Astrocyte (in vitro differentiated cells and primary cell): ENCODE measurements around the gene GDF11. TPM values are rescaled to one million over a fixed set of nuclear protein-coding genes. Genes with fewer than 3 reads are reported as not detected.

ENCODE experiments used
- DNase-seq: peaks from one replicate; pipeline ENCODE4 v3.0.0-alpha.2; 2010; ENCODE audit warnings: low read depth
- FAIRE-seq: peaks from 2 replicates; lab custom pipeline; 2011; peaks lifted over from hg19 to GRCh38; lab: Jason Lieb, UNC
- H2AFZ ChIP-seq: 2 replicates; pipeline ENCODE4 v1.6.0; 2012; ENCODE audit warnings: low read depth, low read length, inconsistent platforms
- H3K27ac ChIP-seq: 2 replicates; pipeline ENCODE4 v1.5.1; 2011; ENCODE audit warnings: low read depth, low read length, inconsistent platforms
- H3K27me3 ChIP-seq: 2 replicates; pipeline ENCODE4 v1.6.0; 2011; ENCODE audit warnings: low read length, inconsistent platforms; ENCODE audit not compliant: insufficient read depth
- H3K36me3 ChIP-seq: 2 replicates; pipeline ENCODE4 v1.5.1; 2011; ENCODE audit warnings: low read length, inconsistent platforms; ENCODE audit not compliant: insufficient read depth
- H3K4me1 ChIP-seq: 2 replicates; pipeline ENCODE4 v1.5.1; 2011; ENCODE audit warnings: low read length, inconsistent platforms; ENCODE audit not compliant: insufficient read depth
- H3K4me2 ChIP-seq: 2 replicates; pipeline ENCODE4 v1.6.0; 2012; ENCODE audit warnings: low read length, inconsistent platforms
- H3K4me3 ChIP-seq: 2 replicates; pipeline ENCODE4 v1.5.1; 2011; ENCODE audit warnings: low read depth, mild to moderate bottlenecking, low read length, inconsistent platforms; ENCODE audit not compliant: insufficient read depth
- H3K79me2 ChIP-seq: 2 replicates; pipeline ENCODE4 v1.6.0; 2012; ENCODE audit warnings: mild to moderate bottlenecking, low read length, inconsistent platforms; ENCODE audit not compliant: insufficient read depth
- H3K9ac ChIP-seq: 2 replicates; pipeline ENCODE4 v1.6.0; 2012; ENCODE audit warnings: mild to moderate bottlenecking, low read length, inconsistent platforms
- H3K9me3 ChIP-seq: 2 replicates; pipeline ENCODE4 v1.5.1; 2012; ENCODE audit warnings: low read depth, mild to moderate bottlenecking, low read length, inconsistent platforms; ENCODE audit not compliant: insufficient read depth
- H4K20me1 ChIP-seq: 2 replicates; pipeline ENCODE4 v1.6.0; 2012; ENCODE audit warnings: low read length, inconsistent platforms; ENCODE audit not compliant: insufficient read depth
- H3K27ac Mint-ChIP-seq: one replicate; pipeline ENCODE4 v1.8.0; 2021; ENCODE audit warnings: mild to moderate bottlenecking, mixed read lengths; ENCODE audit not compliant: unreplicated experiment
- H3K27me3 Mint-ChIP-seq: one replicate; pipeline ENCODE4 v1.8.0; 2021; ENCODE audit warnings: low read depth, mixed read lengths; ENCODE audit not compliant: unreplicated experiment
- H3K36me3 Mint-ChIP-seq: one replicate; pipeline ENCODE4 v1.8.0; 2021; ENCODE audit warnings: low read depth, mixed read lengths; ENCODE audit not compliant: unreplicated experiment
- H3K4me1 Mint-ChIP-seq: one replicate; pipeline ENCODE4 v1.8.0; 2021; ENCODE audit warnings: low read depth, mixed read lengths; ENCODE audit not compliant: unreplicated experiment
- H3K4me3 Mint-ChIP-seq: one replicate; pipeline ENCODE4 v1.8.0; 2021; ENCODE audit warnings: mild to moderate bottlenecking, moderate library complexity, mixed read lengths; ENCODE audit not compliant: unreplicated experiment
- H3K9me3 Mint-ChIP-seq: one replicate; pipeline ENCODE4 v1.8.0; 2021; ENCODE audit warnings: mild to moderate bottlenecking, mixed read lengths; ENCODE audit not compliant: unreplicated experiment
- EZH2 ChIP-seq: IDR thresholded peaks from 2 replicates; pipeline ENCODE4 v1.6.1; 2012; ENCODE audit warnings: mild to moderate bottlenecking, low read length, inconsistent platforms; ENCODE audit not compliant: insufficient read depth
- total RNA-seq: library from RNA; stranded (reverse); gene quantifications from 2 replicates; pipeline ENCODE4 v1.2.1, GENCODE V29; 2021
- TF ChIP-seq, protein P1 (sequence below): IDR thresholded peaks from 2 replicates; pipeline ENCODE4 v1.5.1; 2011; ENCODE audit warnings: low read depth, mild to moderate bottlenecking, inconsistent platforms, low read length, moderate library complexity; ENCODE audit not compliant: insufficient read depth

Gene GDF11
- total RNA-seq, 1 donor from 2014 or later: 28.9 TPM

- H3K27me3 Mint-ChIP-seq: peaks cover 16% of the 10 kb centered on the region
- Histone ChIP-seq H3K27ac (peak within 1 kb of the TSS; percentile 92), H3K4me3 (peak within 1 kb of the TSS; percentile 78), H3K36me3 (no peaks in the 10 kb centered on the region), H3K4me1 (peaks cover 68% of the 10 kb centered on the region), H3K9me3 (no peaks in the 10 kb centered on the region), H3K4me2 (peak within 1 kb of the TSS; percentile 87), H3K79me2 (no peaks in the 10 kb centered on the region), H3K9ac (peak within 1 kb of the TSS; percentile 88), H2AFZ (peak within 1 kb of the TSS; percentile 94), H3K27me3 (no peaks in the 10 kb centered on the region), H4K20me1 (peaks cover 3% of the 10 kb centered on the region)
- no peaks in the 10 kb centered on the region for H3K36me3 Mint-ChIP-seq
- H3K9me3 Mint-ChIP-seq: no peaks in the 10 kb centered on the region
- H3K4me1 Mint-ChIP-seq: peaks cover 43% of the 10 kb centered on the region
- no peak for FAIRE-seq
- H3K27ac Mint-ChIP-seq: peak within 1 kb of the TSS; percentile 86
- DNase-seq: peak; percentile 85
- H3K4me3 Mint-ChIP-seq: peak within 1 kb of the TSS; percentile 84
- TF ChIP-seq, protein P1, sequence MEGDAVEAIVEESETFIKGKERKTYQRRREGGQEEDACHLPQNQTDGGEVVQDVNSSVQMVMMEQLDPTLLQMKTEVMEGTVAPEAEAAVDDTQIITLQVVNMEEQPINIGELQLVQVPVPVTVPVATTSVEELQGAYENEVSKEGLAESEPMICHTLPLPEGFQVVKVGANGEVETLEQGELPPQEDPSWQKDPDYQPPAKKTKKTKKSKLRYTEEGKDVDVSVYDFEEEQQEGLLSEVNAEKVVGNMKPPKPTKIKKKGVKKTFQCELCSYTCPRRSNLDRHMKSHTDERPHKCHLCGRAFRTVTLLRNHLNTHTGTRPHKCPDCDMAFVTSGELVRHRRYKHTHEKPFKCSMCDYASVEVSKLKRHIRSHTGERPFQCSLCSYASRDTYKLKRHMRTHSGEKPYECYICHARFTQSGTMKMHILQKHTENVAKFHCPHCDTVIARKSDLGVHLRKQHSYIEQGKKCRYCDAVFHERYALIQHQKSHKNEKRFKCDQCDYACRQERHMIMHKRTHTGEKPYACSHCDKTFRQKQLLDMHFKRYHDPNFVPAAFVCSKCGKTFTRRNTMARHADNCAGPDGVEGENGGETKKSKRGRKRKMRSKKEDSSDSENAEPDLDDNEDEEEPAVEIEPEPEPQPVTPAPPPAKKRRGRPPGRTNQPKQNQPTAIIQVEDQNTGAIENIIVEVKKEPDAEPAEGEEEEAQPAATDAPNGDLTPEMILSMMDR: no peak
- TF ChIP-seq EZH2: no peak
Measured at GRCh38 chr12:55715833-55716581, 26.9 kb upstream of the GDF11 start, which contains the start of gene BLOC1S1. BLOC1S1 (plus strand) TSS chr12:55716046; CDS start chr12:55716052, 6 bp downstream.

GRCh38 chr12:55716582-55716957 is 26.4 kb upstream of the GDF11 start:
- peaks cover 16% of the 10 kb centered on the region for H3K27me3 Mint-ChIP-seq
- H3K9me3 ChIP-seq: no peaks in the 10 kb centered on the region
- peak overlapping the region; percentile 84 for H3K4me3 Mint-ChIP-seq
- no peaks in the 10 kb centered on the region for H3K9me3 Mint-ChIP-seq
- H3K4me3 ChIP-seq: peak overlapping the region; percentile 78
- H3K36me3 ChIP-seq: no peaks in the 10 kb centered on the region
- H3K4me1 ChIP-seq: peaks cover 74% of the 10 kb centered on the region
- H3K4me1 Mint-ChIP-seq: peaks cover 43% of the 10 kb centered on the region
- H3K27me3 ChIP-seq: no peaks in the 10 kb centered on the region
- H3K27ac Mint-ChIP-seq: peak overlapping the region; percentile 72
- DNase-seq: no peak
- FAIRE-seq: no peak
- H4K20me1 ChIP-seq: peaks cover 7% of the 10 kb centered on the region
- peak overlapping the region; percentile 87 for H3K4me2 ChIP-seq
- no peaks in the 10 kb centered on the region for H3K36me3 Mint-ChIP-seq
- peak overlapping the region; percentile 94 for H2AFZ ChIP-seq
- H3K79me2 ChIP-seq: no peaks in the 10 kb centered on the region
- no peak for TF ChIP-seq EZH2
- TF ChIP-seq, protein P1: no peak
- peak overlapping the region; percentile 92 for H3K27ac ChIP-seq
- H3K9ac ChIP-seq: peak overlapping the region; percentile 88
